Cardiac fibroblast (primary cell): ENCODE measurements around the gene ANTKMT.

Experiments used
- DNase-seq, 2 donors: peaks; one replicate each; pipeline versions ENCODE4 v3.0.0 to v3.0.0-alpha.2; 2010; ENCODE audit warnings: low read depth in 2 of 2
- H3K4me3 ChIP-seq, 2 donors: replicated peaks in 1 of 2; 1 replicate in 1 of 2; 2 replicates in 1 of 2; pipeline ENCODE4 v1.5.1; 2011; ENCODE audit warnings: low read depth in 2 of 2, low read length in 2 of 2, mild to moderate bottlenecking in 2 of 2, moderate library complexity in 1 of 2
- TF ChIP-seq, protein P1 (sequence below): IDR thresholded peaks from one replicate; pipeline ENCODE4 v1.5.1; 2011; ENCODE audit warnings: low read depth, mild to moderate bottlenecking, low read length, inconsistent platforms

The ANTKMT gene

DNA sequence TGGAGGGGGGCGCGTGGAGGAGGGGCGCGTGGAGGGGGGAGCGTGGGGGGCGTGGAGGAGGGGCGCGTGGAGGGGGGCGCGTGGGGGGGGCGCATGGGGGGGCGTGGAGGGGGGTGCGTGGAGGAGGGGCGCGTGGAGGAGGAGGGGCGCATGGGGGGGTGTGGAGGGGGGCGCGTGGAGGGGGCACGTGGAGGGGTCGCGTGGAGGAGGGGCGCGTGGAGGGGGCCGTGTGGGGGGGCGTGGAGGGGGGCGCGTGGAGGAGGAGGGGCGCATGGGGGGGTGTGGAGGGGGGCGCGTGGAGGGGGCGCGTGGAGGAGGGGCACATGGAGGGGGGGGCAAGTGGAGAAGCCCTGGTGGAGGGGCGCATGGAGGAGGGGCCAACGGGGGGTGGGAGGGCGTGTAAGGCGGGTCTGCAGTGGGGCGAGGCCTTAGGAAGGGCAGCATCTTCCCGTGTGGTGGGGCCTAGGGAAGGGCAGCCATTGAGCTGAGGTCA, 46.8 kb downstream of the ANTKMT start:
- TF ChIP-seq, protein P1, sequence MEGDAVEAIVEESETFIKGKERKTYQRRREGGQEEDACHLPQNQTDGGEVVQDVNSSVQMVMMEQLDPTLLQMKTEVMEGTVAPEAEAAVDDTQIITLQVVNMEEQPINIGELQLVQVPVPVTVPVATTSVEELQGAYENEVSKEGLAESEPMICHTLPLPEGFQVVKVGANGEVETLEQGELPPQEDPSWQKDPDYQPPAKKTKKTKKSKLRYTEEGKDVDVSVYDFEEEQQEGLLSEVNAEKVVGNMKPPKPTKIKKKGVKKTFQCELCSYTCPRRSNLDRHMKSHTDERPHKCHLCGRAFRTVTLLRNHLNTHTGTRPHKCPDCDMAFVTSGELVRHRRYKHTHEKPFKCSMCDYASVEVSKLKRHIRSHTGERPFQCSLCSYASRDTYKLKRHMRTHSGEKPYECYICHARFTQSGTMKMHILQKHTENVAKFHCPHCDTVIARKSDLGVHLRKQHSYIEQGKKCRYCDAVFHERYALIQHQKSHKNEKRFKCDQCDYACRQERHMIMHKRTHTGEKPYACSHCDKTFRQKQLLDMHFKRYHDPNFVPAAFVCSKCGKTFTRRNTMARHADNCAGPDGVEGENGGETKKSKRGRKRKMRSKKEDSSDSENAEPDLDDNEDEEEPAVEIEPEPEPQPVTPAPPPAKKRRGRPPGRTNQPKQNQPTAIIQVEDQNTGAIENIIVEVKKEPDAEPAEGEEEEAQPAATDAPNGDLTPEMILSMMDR: no peak
- H3K4me3 ChIP-seq: no peak overlapping the region
- DNase-seq: no peak

- TF ChIP-seq, protein P1: no peak
- no peak for DNase-seq
- H3K4me3 ChIP-seq: no peak overlapping the region
Measured at GRCh38 chr16:768428-768827, 47.5 kb downstream of the ANTKMT start.

GRCh38 chr16:769184-769784, 48.3 kb downstream of the ANTKMT start:
- TF ChIP-seq, protein P1: no peak
- no peak for DNase-seq
- H3K4me3 ChIP-seq: no peak overlapping the region

DNA sequence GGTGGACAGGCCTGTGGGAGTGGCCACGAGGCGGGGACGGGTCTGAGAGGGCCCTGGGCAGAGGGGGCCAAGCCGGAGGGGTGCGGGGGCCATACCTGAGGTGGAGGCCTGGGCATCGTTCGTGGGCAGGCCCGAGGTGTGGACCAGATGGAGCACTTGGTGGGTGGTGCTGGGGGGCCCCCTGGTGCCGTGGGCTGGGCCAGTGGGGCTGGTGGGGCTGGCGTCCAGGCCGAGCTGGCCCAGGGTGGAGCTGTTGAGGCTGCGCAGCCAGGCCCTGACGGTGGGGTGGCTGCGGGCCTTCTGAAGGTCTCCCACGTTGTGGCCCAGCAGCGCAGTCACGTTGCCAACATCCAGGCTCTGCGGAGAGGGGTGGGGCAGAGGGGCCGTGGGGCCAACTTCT, 49.0 kb downstream of the ANTKMT start:
- no peak overlapping the region for H3K4me3 ChIP-seq
- TF ChIP-seq, protein P1: no peak
- no peak for DNase-seq

GRCh38 chr16:770411-770810, 49.5 kb downstream of the ANTKMT start:
- TF ChIP-seq, protein P1: no peak
- no peak for DNase-seq
- H3K4me3 ChIP-seq: no peak overlapping the region
